GM19397 (cell line): ENCODE data around the gene DLK1.

Source experiments
- ATAC-seq: cut with Tn5 transposase; IDR thresholded peaks from one replicate; pipeline ENCODE4 v1.9.1; 2021; ENCODE audit warnings: mild to moderate bottlenecking, moderate library complexity; ENCODE audit not compliant: unreplicated experiment

Gene DLK1

GRCh38 chr14:100692859-100693558 lies 33.7 kb upstream of the DLK1 start:
- ATAC-seq: no peak

GRCh38 chr14:100693877-100694578 lies 32.7 kb upstream of the DLK1 start:
- no peak for ATAC-seq

GRCh38 chr14:100694579-100695422 lies 31.9 kb upstream of the DLK1 start:
- ATAC-seq: no peak

- no peak for ATAC-seq
These were observed 31.3 kb upstream of the DLK1 start for GRCh38 chr14:100695423-100695738.

- ATAC-seq: no peak
These were observed 30.7 kb upstream of the DLK1 start for GRCh38 chr14:100696008-100696407.

- ATAC-seq: no peak
These were observed 30.1 kb upstream of the DLK1 start for GRCh38 chr14:100696590-100696989.

- no peak for ATAC-seq
These were observed 28.6 kb upstream of the DLK1 start for GRCh38 chr14:100698066-100698465.

- no peak for ATAC-seq
These were observed 27.8 kb upstream of the DLK1 start for GRCh38 chr14:100698666-100699448.

GRCh38 chr14:100701314-100701713 lies 25.4 kb upstream of the DLK1 start:
- no peak for ATAC-seq

- ATAC-seq: no peak
These were observed 24.1 kb upstream of the DLK1 start for GRCh38 chr14:100702590-100702989.

- ATAC-seq: no peak
These were observed 23.1 kb upstream of the DLK1 start for GRCh38 chr14:100703386-100704220.

- ATAC-seq: no peak
These were observed 20.5 kb upstream of the DLK1 start for GRCh38 chr14:100706200-100706599.

GRCh38 chr14:100706860-100707259 lies 19.8 kb upstream of the DLK1 start:
- ATAC-seq: no peak

GRCh38 chr14:100708425-100709288 lies 18.0 kb upstream of the DLK1 start:
- ATAC-seq: no peak

GRCh38 chr14:100709289-100710284 lies 17.1 kb upstream of the DLK1 start:
- no peak for ATAC-seq

- no peak for ATAC-seq
These were observed 16.3 kb upstream of the DLK1 start for GRCh38 chr14:100710391-100710790.

GRCh38 chr14:100710826-100711462 lies 15.7 kb upstream of the DLK1 start:
- ATAC-seq: no peak

GRCh38 chr14:100711493-100711892 lies 15.2 kb upstream of the DLK1 start:
- ATAC-seq: no peak
